ENCODE data around the gene FRMPD1.

DNA sequence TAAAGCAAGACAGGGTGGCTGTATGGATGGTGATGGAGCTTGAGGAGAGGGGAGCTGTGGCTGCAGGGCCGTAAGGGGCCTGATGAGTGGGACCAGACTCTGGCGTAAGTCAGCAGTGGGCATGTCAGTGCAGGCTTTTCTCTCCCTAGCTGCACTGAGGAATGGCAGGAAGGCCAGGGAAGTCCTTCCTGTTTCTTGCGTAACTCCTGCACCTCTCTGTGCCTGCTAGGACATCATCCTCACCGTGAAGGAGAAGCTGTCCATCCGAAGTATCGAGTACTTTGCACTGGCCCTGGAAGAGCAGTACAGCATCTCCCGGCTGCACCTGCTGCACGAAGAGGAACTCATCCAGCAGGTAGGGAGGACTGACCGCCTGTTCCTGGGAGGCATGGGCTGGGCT lies 78.7 kb downstream of the FRMPD1 start:
- no peak for TF ChIP-seq CTCF (IDR thresholded peaks at IDR 0.05)
- no peak for TF ChIP-seq POLR2A (IDR thresholded peaks at IDR 0.05)

Data from right lobe of liver (tissue), 4 donors.